ENCODE data around the gene CCDC187. TPM values are rescaled to one million over a fixed set of nuclear protein-coding genes. Genes with fewer than 3 reads are reported as not detected.

CCDC187 gene
- total and polyA plus RNA-seq, 2 of the 4 experiments (the other 2 are of a cell fraction) = not detected

GRCh38 chr9:136348691-136349090 lies 44.8 kb upstream of the CCDC187 start:
- Histone ChIP-seq H2AFZ (replicated peaks; ENCODE audit: low read length, poor library complexity) (no peak overlapping the region), H2BK15ac (ENCODE audit: low read depth, low read length) (no peak overlapping the region), H3K4me1 (ENCODE audit: control insufficient read depth, insufficient read depth, low read length) (peaks cover 11% of the 10 kb centered on the region), H3K9ac (ENCODE audit: low read depth, low read length) (no peak overlapping the region), H3K18ac (ENCODE audit: low read depth, low read length) (no peak overlapping the region), H3K79me1 (ENCODE audit: low read depth in 1 of 2, low read length in 2 of 2) (peaks cover 5 to 47% of the 10 kb centered on the region in 2 experiments; a peak in 3 of 4 replicates), H3K27me3 (ENCODE audit: control insufficient read depth, insufficient read depth, low read length) (no peaks in the 10 kb centered on the region), H3K9me3 (ENCODE audit: control insufficient read depth, insufficient read depth, low read length) (no peaks in the 10 kb centered on the region), H2AK5ac (ENCODE audit: low read depth, low read length) (no peak overlapping the region), H4K20me1 (ENCODE audit: insufficient read depth, low read length) (peaks cover 59% of the 10 kb centered on the region), H2AK9ac (replicated peaks; ENCODE audit: low read depth, low read length, poor library complexity) (no peak overlapping the region), H4K5ac (ENCODE audit: low read depth, low read length) (no peak overlapping the region), H2BK20ac (ENCODE audit: low read depth, low read length) (no peak overlapping the region), H4K8ac (ENCODE audit: low read depth in 2 of 2, low read length in 2 of 2) (no peak overlapping the region), H3K14ac (replicated peaks; ENCODE audit: low read depth, low read length) (no peak overlapping the region), H4K91ac (ENCODE audit: insufficient read depth, low read depth, low read length) (no peak overlapping the region), H3K9me1 (ENCODE audit: insufficient read depth, low read length) (no peaks in the 10 kb centered on the region), H2BK5ac (ENCODE audit: low read depth, low read length, poor library complexity, severe bottlenecking) (no peak overlapping the region), H3K23ac (ENCODE audit: low read depth, low read length) (no peak overlapping the region), H3K4me3 (ENCODE audit: insufficient read depth, low read depth, low read length) (no peak overlapping the region), H3K56ac (ENCODE audit: extremely low read depth, insufficient read depth, low read length) (no peak overlapping the region), H3K4me2 (ENCODE audit: low read depth, low read length) (no peak overlapping the region), H3K36me3 (ENCODE audit: control insufficient read depth, insufficient read depth, low read length) (peaks cover 74% of the 10 kb centered on the region), H2BK120ac (ENCODE audit: low read depth, low read length) (no peak overlapping the region), H3K4ac (ENCODE audit: low read depth, low read length) (no peak overlapping the region), H3K27ac (ENCODE audit: insufficient read depth, low read length) (no peak overlapping the region)
- CTCF ChIA-PET = no interaction called here
- no peak for DNase-seq
- intact Hi-C loops (cut with micrococcal nuclease) = no loop called here
- in situ Hi-C loops (cut with MboI; ENCODE audit: low sequenced_read_pairs) = no loop called here
- WGBS, 2 experiments (ENCODE audit: extremely low coverage in 2 of 2, insufficient read length in 1 of 2) = 91% methylated on average over 13 of the region's 14 CpGs; no CpG with 5 or more reads in 1 of the 2 experiments
- dilution Hi-C loops (cut with HindIII; ENCODE audit: low sequenced_read_pairs, unreplicated experiment) = no loop called here
- no peak for ATAC-seq (ENCODE audit: low read depth)
- POLR2A ChIA-PET (ENCODE audit: unreplicated experiment) = no interaction called here
- no peak for TF ChIP-seq CHD1 (IDR thresholded peaks at IDR 0.05; ENCODE audit: low read depth, low read length)
- no peak for TF ChIP-seq SMC3 (IDR thresholded peaks at IDR 0.05; ENCODE audit: low read depth, low read length)
- TF ChIP-seq CTCF (conservative IDR thresholded peaks at IDR 0.05; ENCODE audit: low read depth, low read length) = no peak
- no peak for TF ChIP-seq RCOR1 (IDR thresholded peaks at IDR 0.05; ENCODE audit: insufficient replicate concordance, low read length)
- no peak for TF ChIP-seq FOS (IDR thresholded peaks at IDR 0.05; ENCODE audit: low read depth, low read length)
- TF ChIP-seq ELK1 (IDR thresholded peaks at IDR 0.05; ENCODE audit: borderline replicate concordance, low read depth, low read length) = no peak
- TF ChIP-seq RAD21 (IDR thresholded peaks at IDR 0.05; ENCODE audit: low read length) = no peak
- no TSS peak for BruUV-seq (replicated peaks)
